ENCODE results near the gene DUOX2.

- no peak for TF ChIP-seq CTCF (IDR thresholded peaks at IDR 0.05)
- no peak for TF ChIP-seq POLR2AphosphoS5 (IDR thresholded peaks at IDR 0.05)
- no peak for TF ChIP-seq POLR2A (IDR thresholded peaks at IDR 0.05)
- TF ChIP-seq EP300 (IDR thresholded peaks at IDR 0.05) = no peak
These were observed 1.8 kb downstream of the DUOX2 start for GRCh38 chr15:45112143-45112590.

Data from upper lobe of left lung (tissue), 4 donors.